ENCODE data around the gene UGT1A6.
"Not testable (repeated sequence)": the region's sequence is repeated elsewhere in the genome, so short reads cannot be mapped to it uniquely, and the experiment has no call there.

Gene UGT1A6

DNA sequence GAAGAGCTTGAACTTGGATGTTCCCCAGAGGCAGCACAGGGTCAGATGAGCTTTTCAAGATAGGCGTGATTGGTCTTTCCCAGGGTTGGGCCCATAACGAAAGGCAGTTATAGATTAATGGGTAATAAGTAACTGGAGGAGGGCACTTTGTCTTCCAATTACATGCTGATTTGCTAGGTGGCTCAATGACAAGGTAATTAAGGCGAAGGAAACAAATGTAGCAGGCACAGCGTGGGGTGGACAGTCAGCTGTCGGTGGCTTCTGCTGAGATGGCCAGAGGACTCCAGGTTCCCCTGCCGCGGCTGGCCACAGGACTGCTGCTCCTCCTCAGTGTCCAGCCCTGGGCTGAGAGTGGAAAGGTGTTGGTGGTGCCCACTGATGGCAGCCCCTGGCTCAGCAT lies 25.9 kb downstream of the UGT1A6 start, which contains the start of gene UGT1A4:
Gene UGT1A4 (plus strand): TSS at position 185 of the 400 bp plus-strand sequence. CDS start 85 bp downstream, at position 270.
- Histone ChIP-seq H3K79me2 (ENCODE audit: insufficient read depth, low read length) (no peaks in the 10 kb centered on the region), H3K27ac (ENCODE audit: low read depth, low read length, poor library complexity, severe bottlenecking) (no peak within 1 kb of the TSS), H3K4me1 (ENCODE audit: insufficient read depth, low read length, severe bottlenecking) (no peaks in the 10 kb centered on the region), H2AFZ (ENCODE audit: low read length) (no peak within 1 kb of the TSS), H3K36me3 (ENCODE audit: insufficient read depth, low read length) (no peaks in the 10 kb centered on the region), H3K4me3 (ENCODE audit: low read depth, low read length, poor library complexity, severe bottlenecking) (no peak within 1 kb of the TSS), H3K9me3 (ENCODE audit: low read length) (no peaks in the 10 kb centered on the region), H3K9me2 (ENCODE audit: low read depth, low read length) (no peaks in the 10 kb centered on the region), H4K20me1 (ENCODE audit: insufficient read depth, low read length) (no peaks in the 10 kb centered on the region), H3K27me3 (ENCODE audit: insufficient read depth, low read length) (no peaks in the 10 kb centered on the region; the same call in 1 of the 2 replicates), H3K4me2 (ENCODE audit: low read length) (no peak within 1 kb of the TSS), H3F3A (ENCODE audit: insufficient read depth, low read length) (no peaks in the 10 kb centered on the region), H3K9ac (ENCODE audit: low read length) (no peak within 1 kb of the TSS)
- TF ChIP-seq EZH2 (IDR thresholded peaks at IDR 0.05; ENCODE audit: borderline replicate concordance, low read length): no peak
- TF ChIP-seq, protein P1, sequence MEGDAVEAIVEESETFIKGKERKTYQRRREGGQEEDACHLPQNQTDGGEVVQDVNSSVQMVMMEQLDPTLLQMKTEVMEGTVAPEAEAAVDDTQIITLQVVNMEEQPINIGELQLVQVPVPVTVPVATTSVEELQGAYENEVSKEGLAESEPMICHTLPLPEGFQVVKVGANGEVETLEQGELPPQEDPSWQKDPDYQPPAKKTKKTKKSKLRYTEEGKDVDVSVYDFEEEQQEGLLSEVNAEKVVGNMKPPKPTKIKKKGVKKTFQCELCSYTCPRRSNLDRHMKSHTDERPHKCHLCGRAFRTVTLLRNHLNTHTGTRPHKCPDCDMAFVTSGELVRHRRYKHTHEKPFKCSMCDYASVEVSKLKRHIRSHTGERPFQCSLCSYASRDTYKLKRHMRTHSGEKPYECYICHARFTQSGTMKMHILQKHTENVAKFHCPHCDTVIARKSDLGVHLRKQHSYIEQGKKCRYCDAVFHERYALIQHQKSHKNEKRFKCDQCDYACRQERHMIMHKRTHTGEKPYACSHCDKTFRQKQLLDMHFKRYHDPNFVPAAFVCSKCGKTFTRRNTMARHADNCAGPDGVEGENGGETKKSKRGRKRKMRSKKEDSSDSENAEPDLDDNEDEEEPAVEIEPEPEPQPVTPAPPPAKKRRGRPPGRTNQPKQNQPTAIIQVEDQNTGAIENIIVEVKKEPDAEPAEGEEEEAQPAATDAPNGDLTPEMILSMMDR (IDR thresholded peaks at IDR 0.05; ENCODE audit: low read length): no peak

DNA sequence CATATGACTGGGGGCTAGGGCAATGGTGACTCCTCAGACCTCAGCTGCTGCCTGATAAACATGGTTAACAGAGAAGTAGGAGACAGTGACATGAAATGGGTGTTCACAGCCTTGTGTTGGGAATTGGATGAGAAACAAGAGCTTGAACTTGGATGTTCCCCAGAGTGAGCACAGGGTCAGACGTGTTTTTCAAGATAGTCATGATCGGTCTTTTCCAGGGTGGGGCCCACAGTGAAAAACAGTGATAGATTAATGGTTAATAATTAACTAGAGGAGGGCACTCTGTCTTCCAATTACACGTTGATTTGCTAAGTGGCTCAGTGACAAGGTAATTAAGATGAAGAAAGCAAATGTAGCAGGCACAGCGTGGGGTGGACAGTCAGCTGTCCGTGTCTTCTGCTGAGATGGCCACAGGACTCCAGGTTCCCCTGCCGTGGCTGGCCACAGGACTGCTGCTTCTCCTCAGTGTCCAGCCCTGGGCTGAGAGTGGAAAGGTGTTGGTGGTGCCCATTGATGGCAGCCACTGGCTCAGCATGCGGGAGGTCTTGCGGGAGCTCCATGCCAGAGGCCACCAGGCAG lies 36.1 kb downstream of the UGT1A6 start, which contains the start of gene UGT1A3:
Gene UGT1A3 (plus strand): TSS at position 320 of the 579 bp plus-strand sequence. CDS start 85 bp downstream, at position 405.
- Histone ChIP-seq H3K9me2 (ENCODE audit: low read depth, low read length) (no peaks in the 10 kb centered on the region), H2AFZ (ENCODE audit: low read length) (no peak within 1 kb of the TSS), H3K79me2 (ENCODE audit: insufficient read depth, low read length) (no peaks in the 10 kb centered on the region), H3K36me3 (ENCODE audit: insufficient read depth, low read length) (no peaks in the 10 kb centered on the region), H3K27ac (ENCODE audit: low read depth, low read length, poor library complexity, severe bottlenecking) (no peak within 1 kb of the TSS), H4K20me1 (ENCODE audit: insufficient read depth, low read length) (no peaks in the 10 kb centered on the region), H3K4me2 (ENCODE audit: low read length) (no peak within 1 kb of the TSS), H3K4me3 (ENCODE audit: low read depth, low read length, poor library complexity, severe bottlenecking) (no peak within 1 kb of the TSS), H3K4me1 (ENCODE audit: insufficient read depth, low read length, severe bottlenecking) (no peaks in the 10 kb centered on the region), H3K9me3 (ENCODE audit: low read length) (no peaks in the 10 kb centered on the region), H3K9ac (ENCODE audit: low read length) (no peak within 1 kb of the TSS), H3F3A (ENCODE audit: insufficient read depth, low read length) (no peaks in the 10 kb centered on the region), H3K27me3 (ENCODE audit: insufficient read depth, low read length) (no peaks in the 10 kb centered on the region)
- no peak for TF ChIP-seq EZH2 (IDR thresholded peaks at IDR 0.05; ENCODE audit: borderline replicate concordance, low read length)
- TF ChIP-seq, protein P1 (IDR thresholded peaks at IDR 0.05; ENCODE audit: low read length): no peak

DNA sequence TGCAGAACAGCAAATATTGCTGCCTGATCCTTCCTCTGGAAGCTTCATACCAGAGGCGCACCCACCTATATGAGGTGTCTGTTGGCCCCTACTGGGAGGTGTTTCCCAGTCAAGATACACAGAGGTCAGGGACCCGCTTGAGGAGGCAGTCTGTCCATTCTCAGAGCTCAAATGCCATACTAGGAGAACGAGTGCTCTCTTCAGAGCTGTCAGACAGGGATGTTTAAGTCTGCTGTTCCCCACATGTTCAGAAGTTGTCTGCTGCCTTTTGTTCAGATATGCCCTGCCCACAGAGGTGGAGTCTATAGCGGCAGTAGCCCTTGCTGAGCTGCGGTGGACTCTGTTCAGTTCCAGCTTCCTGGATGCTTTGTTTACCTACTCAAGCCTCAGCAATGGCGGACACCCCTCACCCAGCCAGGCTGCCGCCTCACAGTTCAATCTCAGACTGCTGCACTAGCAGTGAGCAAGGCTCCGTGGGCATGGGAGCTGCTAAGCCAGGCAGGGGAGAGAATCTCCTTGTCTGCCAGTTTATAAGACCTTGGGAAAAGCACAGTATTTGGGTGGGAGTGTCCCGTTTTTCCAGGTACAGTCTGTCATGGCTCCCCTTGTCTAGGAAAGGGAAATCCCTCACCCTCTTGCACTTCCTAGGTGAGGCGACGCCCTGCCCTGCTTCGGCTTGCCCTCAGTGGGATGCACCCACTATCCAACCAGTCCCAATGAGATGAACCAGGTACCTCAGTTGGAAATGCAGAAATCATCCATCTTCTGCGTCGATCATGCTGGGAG lies 44.4 kb downstream of the UGT1A6 start:
- not testable (repeated sequence) for H4K20me1 ChIP-seq (ENCODE audit: insufficient read depth, low read length); H3K4me2 ChIP-seq (ENCODE audit: low read length); H3K9me3 ChIP-seq (ENCODE audit: low read length); H3F3A ChIP-seq (ENCODE audit: insufficient read depth, low read length); H3K4me3 ChIP-seq (ENCODE audit: low read depth, low read length, poor library complexity, severe bottlenecking); H3K9ac ChIP-seq (ENCODE audit: low read length); H3K9me2 ChIP-seq (ENCODE audit: low read depth, low read length); H3K79me2 ChIP-seq (ENCODE audit: insufficient read depth, low read length); H3K4me1 ChIP-seq (ENCODE audit: insufficient read depth, low read length, severe bottlenecking); H3K36me3 ChIP-seq (ENCODE audit: insufficient read depth, low read length); H2AFZ ChIP-seq (ENCODE audit: low read length); H3K27ac ChIP-seq (ENCODE audit: low read depth, low read length, poor library complexity, severe bottlenecking); H3K27me3 ChIP-seq (ENCODE audit: insufficient read depth, low read length)
